ENCODE results near the gene DGKI. TPM values are rescaled to one million over a fixed set of nuclear protein-coding genes. Genes with fewer than 3 reads are reported as not detected.

Gene DGKI
- total RNA-seq, 1 experiment from 2014 or later, result 0.39 TPM

DNA sequence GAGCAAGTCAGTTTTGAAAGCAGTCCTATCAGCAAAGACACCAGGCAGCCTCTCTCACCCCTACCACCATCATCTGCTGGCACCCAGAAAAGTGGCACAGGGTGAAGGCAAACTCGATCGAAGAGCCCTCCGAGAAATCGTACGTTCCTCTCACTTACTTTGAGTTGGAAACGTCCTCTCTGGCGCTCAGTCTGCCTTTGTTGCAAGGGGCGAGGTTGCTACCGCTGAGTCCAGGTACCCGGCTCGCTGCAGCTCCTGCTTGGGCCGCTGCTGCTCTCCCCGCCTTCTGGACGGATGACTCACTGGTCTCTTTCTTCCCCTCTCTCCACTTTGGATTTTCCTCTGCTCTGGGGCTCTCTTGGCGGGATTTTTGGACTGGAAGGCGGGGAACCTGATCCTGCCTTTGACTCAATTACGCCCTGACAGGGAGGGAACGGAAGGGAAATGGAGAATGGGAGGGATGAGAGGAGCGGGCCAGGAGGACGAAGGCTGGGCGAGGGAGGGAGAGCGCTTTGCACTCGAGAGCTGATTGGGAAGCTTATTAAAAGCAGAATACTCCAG, 503.4 kb downstream of the DGKI start, which contains the start of gene PTN:
PTN (minus strand) TSS at position 453 of the 561 bp plus-strand sequence. CDS start 88,760 bp downstream, outside the sequence.
- TF ChIP-seq, protein P1, sequence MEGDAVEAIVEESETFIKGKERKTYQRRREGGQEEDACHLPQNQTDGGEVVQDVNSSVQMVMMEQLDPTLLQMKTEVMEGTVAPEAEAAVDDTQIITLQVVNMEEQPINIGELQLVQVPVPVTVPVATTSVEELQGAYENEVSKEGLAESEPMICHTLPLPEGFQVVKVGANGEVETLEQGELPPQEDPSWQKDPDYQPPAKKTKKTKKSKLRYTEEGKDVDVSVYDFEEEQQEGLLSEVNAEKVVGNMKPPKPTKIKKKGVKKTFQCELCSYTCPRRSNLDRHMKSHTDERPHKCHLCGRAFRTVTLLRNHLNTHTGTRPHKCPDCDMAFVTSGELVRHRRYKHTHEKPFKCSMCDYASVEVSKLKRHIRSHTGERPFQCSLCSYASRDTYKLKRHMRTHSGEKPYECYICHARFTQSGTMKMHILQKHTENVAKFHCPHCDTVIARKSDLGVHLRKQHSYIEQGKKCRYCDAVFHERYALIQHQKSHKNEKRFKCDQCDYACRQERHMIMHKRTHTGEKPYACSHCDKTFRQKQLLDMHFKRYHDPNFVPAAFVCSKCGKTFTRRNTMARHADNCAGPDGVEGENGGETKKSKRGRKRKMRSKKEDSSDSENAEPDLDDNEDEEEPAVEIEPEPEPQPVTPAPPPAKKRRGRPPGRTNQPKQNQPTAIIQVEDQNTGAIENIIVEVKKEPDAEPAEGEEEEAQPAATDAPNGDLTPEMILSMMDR (conservative IDR thresholded peaks at IDR 0.05; ENCODE audit: low read depth, low read length), result no peak
- TF ChIP-seq EZH2 (IDR thresholded peaks at IDR 0.05; ENCODE audit: borderline replicate concordance, low read depth, low read length, poor library complexity, severe bottlenecking), result no peak
- ChIA-PET CTCF (no interaction called here), POLR2A (ENCODE audit: low non-redundant PET) (no interaction called here)
- DNase-seq (ENCODE audit: low spot score), result peak; percentile 19
- Histone ChIP-seq H3K27me3 (replicated peaks; ENCODE audit: insufficient read depth, low read depth, low read length, poor library complexity) (no peaks in the 10 kb centered on the region), H3K4me3 (ENCODE audit: low read depth, low read length, poor library complexity, severe bottlenecking) (no peak within 1 kb of the TSS), H3K36me3 (ENCODE audit: insufficient read depth, low read length, poor library complexity, severe bottlenecking) (no peaks in the 10 kb centered on the region), H3K9me3 (ENCODE audit: low read depth, low read length, poor library complexity, severe bottlenecking) (no peaks in the 10 kb centered on the region), H3K4me1 (ENCODE audit: insufficient read depth, low read length, poor library complexity, severe bottlenecking) (no peaks in the 10 kb centered on the region), H3K27ac (ENCODE audit: low read depth, low read length, poor library complexity, severe bottlenecking) (no peak within 1 kb of the TSS)
- BruUV-seq (replicated peaks), result no TSS peak
- intact Hi-C loops (cut with micrococcal nuclease; ENCODE audit: unreplicated experiment), result no loop called here

DNA sequence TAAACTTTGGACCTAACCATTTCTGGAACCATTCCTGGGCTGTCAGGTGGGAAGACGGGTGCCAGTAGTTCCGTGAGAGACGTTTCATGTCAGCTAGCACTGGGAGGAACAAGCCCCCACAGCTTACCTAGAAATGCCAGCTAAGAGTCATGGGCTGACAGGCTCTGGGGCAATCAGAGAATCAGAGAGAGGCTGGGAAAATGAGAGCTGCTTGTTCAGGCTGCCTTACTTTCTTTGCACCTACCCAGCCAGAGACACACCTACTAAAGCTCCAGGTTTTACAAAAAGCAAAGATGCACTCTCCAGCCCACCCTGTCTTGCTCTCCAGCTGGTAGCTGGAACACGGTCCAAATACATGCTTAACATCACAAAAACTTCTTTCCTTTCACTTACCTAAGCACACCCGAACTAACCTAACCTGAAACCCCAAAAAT, 503.9 kb downstream of the DGKI start:
- Histone ChIP-seq H3K27ac (ENCODE audit: low read depth, low read length, poor library complexity, severe bottlenecking) (no peak overlapping the region), H3K36me3 (ENCODE audit: insufficient read depth, low read length, poor library complexity, severe bottlenecking) (no peaks in the 10 kb centered on the region), H3K9me3 (ENCODE audit: low read depth, low read length, poor library complexity, severe bottlenecking) (no peaks in the 10 kb centered on the region), H3K27me3 (replicated peaks; ENCODE audit: insufficient read depth, low read depth, low read length, poor library complexity) (no peaks in the 10 kb centered on the region), H3K4me1 (ENCODE audit: insufficient read depth, low read length, poor library complexity, severe bottlenecking) (no peaks in the 10 kb centered on the region), H3K4me3 (ENCODE audit: low read depth, low read length, poor library complexity, severe bottlenecking) (no peak overlapping the region)
- ChIA-PET POLR2A (ENCODE audit: low non-redundant PET) (no interaction called here), CTCF (no interaction called here)
- no TSS peak for BruUV-seq (replicated peaks)
- intact Hi-C loops (cut with micrococcal nuclease; ENCODE audit: unreplicated experiment), result no loop called here
- DNase-seq (ENCODE audit: low spot score), result no peak
- TF ChIP-seq, protein P1 (conservative IDR thresholded peaks at IDR 0.05; ENCODE audit: low read depth, low read length), result no peak
- no peak for TF ChIP-seq EZH2 (IDR thresholded peaks at IDR 0.05; ENCODE audit: borderline replicate concordance, low read depth, low read length, poor library complexity, severe bottlenecking)

DNA sequence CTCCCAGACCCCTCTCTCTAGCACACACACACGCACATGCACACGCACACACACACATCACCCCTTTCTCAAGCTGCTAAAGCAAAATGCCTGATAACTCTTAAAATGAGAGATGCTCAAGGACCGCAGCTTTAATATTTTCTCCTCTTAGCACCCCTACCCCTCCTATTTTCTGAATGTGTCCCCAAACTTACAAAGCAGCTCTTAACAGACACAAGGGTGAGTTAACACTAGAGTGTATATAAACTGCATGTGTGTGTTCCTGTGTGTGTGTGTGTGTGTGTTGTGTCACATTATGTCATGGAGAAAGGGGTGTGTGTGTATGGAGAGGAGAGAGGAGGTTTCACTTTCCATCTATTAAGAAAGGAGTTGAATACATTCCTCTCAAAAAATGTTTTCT, 504.5 kb downstream of the DGKI start:
- ChIA-PET CTCF (no interaction called here), POLR2A (ENCODE audit: low non-redundant PET) (no interaction called here)
- no TSS peak for BruUV-seq (replicated peaks)
- Histone ChIP-seq H3K27me3 (replicated peaks; ENCODE audit: insufficient read depth, low read depth, low read length, poor library complexity) (no peaks in the 10 kb centered on the region), H3K27ac (ENCODE audit: low read depth, low read length, poor library complexity, severe bottlenecking) (no peak overlapping the region), H3K4me3 (ENCODE audit: low read depth, low read length, poor library complexity, severe bottlenecking) (no peak overlapping the region), H3K4me1 (ENCODE audit: insufficient read depth, low read length, poor library complexity, severe bottlenecking) (no peaks in the 10 kb centered on the region), H3K9me3 (ENCODE audit: low read depth, low read length, poor library complexity, severe bottlenecking) (no peaks in the 10 kb centered on the region), H3K36me3 (ENCODE audit: insufficient read depth, low read length, poor library complexity, severe bottlenecking) (no peaks in the 10 kb centered on the region)
- intact Hi-C loops (cut with micrococcal nuclease; ENCODE audit: unreplicated experiment), result no loop called here
- no peak for DNase-seq (ENCODE audit: low spot score)
- no peak for TF ChIP-seq EZH2 (IDR thresholded peaks at IDR 0.05; ENCODE audit: borderline replicate concordance, low read depth, low read length, poor library complexity, severe bottlenecking)
- TF ChIP-seq, protein P1 (conservative IDR thresholded peaks at IDR 0.05; ENCODE audit: low read depth, low read length), result no peak
